Measurements from ENCODE around the gene KCNK15. TPM values are rescaled to one million over a fixed set of nuclear protein-coding genes. Genes with fewer than 3 reads are reported as not detected.
A peak's percentile ranks its signal among the peaks of the same experiment; 100 is the strongest.

KCNK15 gene
- total and polyA plus RNA-seq, 7 donors, result 0.08 to 0.79 (median 0.21) TPM; not detected in 1

DNA sequence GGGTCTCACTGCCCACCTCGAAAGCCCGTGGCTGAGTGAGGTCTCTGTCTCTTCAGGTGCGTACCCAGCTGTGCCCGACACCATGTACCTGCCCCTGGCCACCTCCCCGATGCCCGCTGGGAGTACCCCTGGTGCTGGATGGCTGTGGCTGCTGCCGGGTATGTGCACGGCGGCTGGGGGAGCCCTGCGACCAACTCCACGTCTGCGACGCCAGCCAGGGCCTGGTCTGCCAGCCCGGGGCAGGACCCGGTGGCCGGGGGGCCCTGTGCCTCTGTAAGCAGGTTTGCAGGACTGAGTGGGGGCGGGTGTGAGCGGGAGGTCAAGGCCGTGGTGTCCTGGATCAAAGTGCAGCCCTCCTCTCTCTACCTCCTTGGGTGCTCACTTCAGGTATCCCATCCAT is 25.8 kb upstream of the KCNK15 start:
- H3K27ac ChIP-seq, result no peak overlapping the region
- TF ChIP-seq, protein P1, sequence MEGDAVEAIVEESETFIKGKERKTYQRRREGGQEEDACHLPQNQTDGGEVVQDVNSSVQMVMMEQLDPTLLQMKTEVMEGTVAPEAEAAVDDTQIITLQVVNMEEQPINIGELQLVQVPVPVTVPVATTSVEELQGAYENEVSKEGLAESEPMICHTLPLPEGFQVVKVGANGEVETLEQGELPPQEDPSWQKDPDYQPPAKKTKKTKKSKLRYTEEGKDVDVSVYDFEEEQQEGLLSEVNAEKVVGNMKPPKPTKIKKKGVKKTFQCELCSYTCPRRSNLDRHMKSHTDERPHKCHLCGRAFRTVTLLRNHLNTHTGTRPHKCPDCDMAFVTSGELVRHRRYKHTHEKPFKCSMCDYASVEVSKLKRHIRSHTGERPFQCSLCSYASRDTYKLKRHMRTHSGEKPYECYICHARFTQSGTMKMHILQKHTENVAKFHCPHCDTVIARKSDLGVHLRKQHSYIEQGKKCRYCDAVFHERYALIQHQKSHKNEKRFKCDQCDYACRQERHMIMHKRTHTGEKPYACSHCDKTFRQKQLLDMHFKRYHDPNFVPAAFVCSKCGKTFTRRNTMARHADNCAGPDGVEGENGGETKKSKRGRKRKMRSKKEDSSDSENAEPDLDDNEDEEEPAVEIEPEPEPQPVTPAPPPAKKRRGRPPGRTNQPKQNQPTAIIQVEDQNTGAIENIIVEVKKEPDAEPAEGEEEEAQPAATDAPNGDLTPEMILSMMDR (IDR thresholded peaks at IDR 0.05), result no peak
- H3K9me3 ChIP-seq, result no peaks in the 10 kb centered on the region
- peaks cover 11% of the 10 kb centered on the region for H3K4me1 ChIP-seq
- H3K36me3 ChIP-seq (ENCODE audit: insufficient read depth in 1 of 2, low read depth in 1 of 2), result no peaks in the 10 kb centered on the region
- DNase-seq, result peak in 1 of 2 donors; percentile 29
- H3K27me3 ChIP-seq (ENCODE audit: insufficient read depth in 3 of 3, low read length in 2 of 3), result no peaks in the 10 kb centered on the region
- H3K4me3 ChIP-seq, result no peak overlapping the region
- intact Hi-C loops (cut with DNase I), result no loop called here
- ATAC-seq, result no peak
- WGBS, 3 donors, result 91 to 95% (median 93%) methylated on average over 18 to 19 of the region's 19 CpGs

DNA sequence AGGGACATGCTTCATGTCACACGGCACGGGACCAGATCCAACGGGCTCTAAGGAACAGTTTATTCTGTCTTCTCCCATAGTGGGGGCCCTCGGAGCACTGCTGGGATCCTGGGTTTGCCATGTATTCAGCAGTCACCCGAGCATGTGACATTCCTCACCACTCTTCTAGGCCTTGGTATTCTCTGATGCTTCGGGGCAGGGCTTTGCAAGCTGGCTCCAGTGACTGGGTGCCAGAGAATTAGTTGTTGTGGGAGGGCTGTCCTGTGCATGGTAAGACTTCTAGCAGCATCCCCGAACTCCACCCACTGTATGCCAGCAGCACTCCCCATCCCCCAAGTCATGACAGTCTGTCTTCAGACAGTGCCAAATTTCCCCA is 25.1 kb upstream of the KCNK15 start:
- H3K4me1 ChIP-seq, result peaks cover 6% of the 10 kb centered on the region
- no peak overlapping the region for H3K4me3 ChIP-seq
- 39 to 56% (median 48%) methylated on average over 7 of the region's 7 CpGs for WGBS, 3 donors
- DNase-seq (peak in 1 of 2 donors; percentile 37), ATAC-seq (peak in 3 of 4 donors; percentile 38 to 57 (median 47))
- H3K27ac ChIP-seq, result no peak overlapping the region
- TF ChIP-seq, protein P1 (IDR thresholded peaks at IDR 0.05), result no peak
- no peaks in the 10 kb centered on the region for H3K36me3 ChIP-seq (ENCODE audit: insufficient read depth in 1 of 2, low read depth in 1 of 2)
- H3K27me3 ChIP-seq (ENCODE audit: insufficient read depth in 3 of 3, low read length in 2 of 3), result no peaks in the 10 kb centered on the region
- H3K9me3 ChIP-seq, result no peaks in the 10 kb centered on the region
- intact Hi-C loops (cut with DNase I), result no loop called here

DNA sequence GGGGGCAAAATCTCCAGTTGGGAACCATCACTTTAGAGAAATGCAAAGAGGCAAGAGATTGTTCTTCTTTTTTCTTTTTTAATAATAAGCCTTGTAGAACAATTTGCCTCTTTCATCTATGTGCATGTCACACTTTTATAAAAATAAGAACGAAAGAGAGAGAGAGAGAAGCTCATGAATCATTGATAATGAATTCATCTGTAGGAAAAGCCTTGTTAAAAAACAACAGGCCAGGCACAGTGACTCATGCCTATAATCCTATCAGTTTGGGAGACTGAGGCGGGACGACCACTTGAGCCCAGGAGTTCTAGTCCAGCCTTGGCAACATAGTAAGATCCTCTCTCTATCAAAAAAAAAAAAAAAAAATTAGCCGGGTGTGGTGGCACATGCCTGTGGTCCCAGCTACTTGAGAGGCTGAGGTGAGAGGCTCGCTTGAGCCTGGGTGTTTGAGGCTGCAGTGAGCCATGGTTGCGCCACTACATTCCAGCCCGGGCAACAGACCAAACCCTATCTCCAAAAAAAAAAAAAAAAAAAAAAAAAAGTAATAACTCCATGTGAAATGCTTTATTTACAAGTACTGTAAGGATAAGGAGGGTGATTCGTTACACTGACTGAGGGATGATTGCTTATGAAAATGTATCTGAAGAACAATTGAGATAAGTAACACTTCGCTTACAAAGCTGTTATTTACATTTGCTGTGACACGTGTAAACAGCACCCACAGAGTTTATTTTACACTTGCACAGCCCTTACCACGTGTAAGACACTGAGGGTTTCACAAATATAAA is 24.5 kb upstream of the KCNK15 start:
- peak in 2 of 4 donors; percentile 23 to 59 for ATAC-seq
- peaks cover under 1% of the 10 kb centered on the region for H3K4me1 ChIP-seq
- WGBS, 3 donors, result 67 to 79% (median 67%) methylated on average over 11 of the region's 11 CpGs
- H3K27ac ChIP-seq, result no peak overlapping the region
- intact Hi-C loops (cut with DNase I), result no loop called here
- H3K36me3 ChIP-seq (ENCODE audit: insufficient read depth in 1 of 2, low read depth in 1 of 2), result no peaks in the 10 kb centered on the region
- no peaks in the 10 kb centered on the region for H3K9me3 ChIP-seq
- H3K27me3 ChIP-seq (ENCODE audit: insufficient read depth in 3 of 3, low read length in 2 of 3), result no peaks in the 10 kb centered on the region
- DNase-seq, result peak in 1 of 2 donors; percentile 66
- H3K4me3 ChIP-seq, result no peak overlapping the region
- TF ChIP-seq, protein P1 (IDR thresholded peaks at IDR 0.05), result no peak

DNA sequence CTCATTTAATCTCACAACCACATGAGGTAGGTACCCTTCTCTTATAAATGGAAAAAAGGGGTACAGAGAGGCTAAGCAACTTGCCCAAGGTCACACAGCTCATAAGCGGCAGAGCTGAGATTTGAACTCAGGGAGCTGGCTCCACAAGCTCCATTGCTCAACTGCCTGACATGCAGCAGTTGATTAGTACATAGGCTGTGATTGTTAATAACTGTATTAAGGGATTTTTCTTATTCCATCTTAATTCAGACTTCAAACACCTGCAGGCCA is 23.9 kb upstream of the KCNK15 start:
- Histone ChIP-seq H3K4me3 (no peak overlapping the region), H3K9me3 (no peaks in the 10 kb centered on the region), H3K4me1 (no peaks in the 10 kb centered on the region), H3K27me3 (ENCODE audit: insufficient read depth in 3 of 3, low read length in 2 of 3) (no peaks in the 10 kb centered on the region), H3K36me3 (ENCODE audit: insufficient read depth in 1 of 2, low read depth in 1 of 2) (no peaks in the 10 kb centered on the region), H3K27ac (no peak overlapping the region)
- ATAC-seq (no peak), DNase-seq (no peak)
- 92 to 98% (median 96%) methylated on average over 1 of the region's 1 CpG for WGBS, 3 donors
- TF ChIP-seq, protein P1 (IDR thresholded peaks at IDR 0.05), result no peak
- intact Hi-C loops (cut with DNase I), result no loop called here

DNA sequence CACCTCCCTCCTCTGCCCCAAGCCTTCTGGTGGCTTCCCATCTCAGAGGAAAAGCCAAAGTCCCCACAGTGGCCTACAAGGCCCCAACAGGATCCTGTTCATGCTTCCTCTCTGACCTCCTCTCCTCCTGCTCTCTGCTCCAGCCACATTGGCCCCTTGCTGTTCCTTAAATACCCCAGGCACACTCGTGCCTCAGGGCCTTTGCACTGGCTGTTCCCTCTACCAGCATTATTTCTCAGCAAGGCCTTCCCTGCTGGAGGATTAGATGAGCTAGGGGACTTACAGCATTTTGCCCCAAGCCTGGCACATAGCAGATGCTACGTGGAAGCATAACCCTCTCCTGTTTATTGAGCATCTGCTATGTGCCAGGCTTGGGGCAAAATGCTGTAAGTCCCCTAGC is 22.7 kb upstream of the KCNK15 start:
- intact Hi-C loops (cut with DNase I), result no loop called here
- no peaks in the 10 kb centered on the region for H3K36me3 ChIP-seq (ENCODE audit: insufficient read depth in 1 of 2, low read depth in 1 of 2)
- H3K9me3 ChIP-seq, result no peaks in the 10 kb centered on the region
- H3K27ac ChIP-seq, result no peak overlapping the region
- TF ChIP-seq, protein P1 (IDR thresholded peaks at IDR 0.05), result no peak
- ATAC-seq (no peak), DNase-seq (no peak)
- H3K4me3 ChIP-seq, result no peak overlapping the region
- 89 to 100% (median 92%) methylated on average over 2 of the region's 2 CpGs for WGBS, 3 donors
- H3K4me1 ChIP-seq, result peaks cover under 1% of the 10 kb centered on the region
- H3K27me3 ChIP-seq (ENCODE audit: insufficient read depth in 3 of 3, low read length in 2 of 3), result no peaks in the 10 kb centered on the region

Data from psoas muscle (tissue), 8 donors.